ENCODE results near the gene ARHGAP42. TPM values are rescaled to one million over a fixed set of nuclear protein-coding genes. Genes with fewer than 3 reads are reported as not detected.

ARHGAP42 gene
- total RNA-seq, 1 experiment from 2014 or later = 39.1 TPM

DNA sequence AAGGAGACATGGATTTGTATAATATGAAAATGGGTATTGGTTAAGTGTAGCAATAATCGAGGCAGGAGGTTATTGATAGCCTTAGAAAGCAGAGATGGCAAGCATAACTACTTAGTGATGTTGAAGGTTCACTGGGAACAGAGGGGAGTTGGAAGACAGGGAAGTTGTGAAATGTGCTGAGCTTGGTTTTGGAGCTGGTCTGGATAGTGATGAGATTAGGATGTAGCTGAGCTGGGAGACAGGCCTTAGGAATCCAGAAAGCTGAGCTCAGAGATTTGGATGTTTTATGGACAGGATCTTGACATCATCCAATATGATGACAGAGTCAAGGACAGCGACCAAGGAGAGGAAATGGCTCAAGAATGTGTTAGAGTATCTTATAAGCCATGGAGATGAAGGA is 113.1 kb downstream of the ARHGAP42 start:
- no peak overlapping the region for H3K9ac ChIP-seq (ENCODE audit: extremely low read depth, insufficient read length, low read length)
- H2BK12ac ChIP-seq (ENCODE audit: insufficient read length, low read depth, low read length) = no peak overlapping the region
- H3K4me2 ChIP-seq (ENCODE audit: insufficient read depth, insufficient read length, low read length) = no peak overlapping the region
- H3K18ac ChIP-seq (ENCODE audit: insufficient read length, low read depth, low read length) = no peak overlapping the region
- H4K8ac ChIP-seq (replicated peaks; ENCODE audit: insufficient read length, low read depth, low read length) = no peak overlapping the region
- H3K79me1 ChIP-seq (ENCODE audit: insufficient read depth, low read depth, low read length, poor library complexity, severe bottlenecking) = peaks cover 2% of the 10 kb centered on the region
- H2BK5ac ChIP-seq (ENCODE audit: insufficient read length, low read length) = no peak overlapping the region
- no peak overlapping the region for H3K4ac ChIP-seq (ENCODE audit: low read depth, low read length)
- no peaks in the 10 kb centered on the region for H3K4me1 ChIP-seq (ENCODE audit: insufficient read depth, low read length)
- peaks cover 0 to 20% (median 10%) of the 10 kb centered on the region in 3 experiments; a peak in 4 of 7 replicates for H3K36me3 Mint-ChIP-seq (ENCODE audit: insufficient read depth in 1 of 3, low read depth in 3 of 3)
- no peaks in the 10 kb centered on the region for H3K79me2 ChIP-seq (ENCODE audit: insufficient read depth, low read length)
- no peak overlapping the region for H4K91ac ChIP-seq (ENCODE audit: insufficient read length, low read depth, low read length)
- H2BK15ac ChIP-seq (ENCODE audit: low read depth, low read length) = no peak overlapping the region
- peaks cover 8% of the 10 kb centered on the region in 2 experiments for H3K4me1 Mint-ChIP-seq
- H3K27me3 Mint-ChIP-seq (ENCODE audit: low read depth) = no peaks in the 10 kb centered on the region
- no peaks in the 10 kb centered on the region for H3K9me3 ChIP-seq (ENCODE audit: control insufficient read depth, low read depth, low read length)
- H2AK5ac ChIP-seq (ENCODE audit: insufficient read length, low read length) = no peak overlapping the region
- H2BK120ac ChIP-seq (ENCODE audit: low read depth, low read length, poor library complexity, severe bottlenecking) = no peak overlapping the region
- no peak for DNase-seq
- H3K56ac ChIP-seq (ENCODE audit: insufficient read length, low read depth, low read length) = no peak overlapping the region
- 100% methylated on average over 1 of the region's 2 CpGs for WGBS (ENCODE audit: extremely low coverage, insufficient read length, low lambda C conversion rate)
- no peak overlapping the region for H3K14ac ChIP-seq (ENCODE audit: insufficient read depth, low read length)
- no peak overlapping the region for H3K4me3 Mint-ChIP-seq
- H3K27me3 ChIP-seq (ENCODE audit: insufficient read depth, low read length) = no peaks in the 10 kb centered on the region
- no peak overlapping the region for H3K23ac ChIP-seq (ENCODE audit: insufficient read length, low read depth, low read length)
- H2AFZ ChIP-seq (ENCODE audit: low read length) = no peak overlapping the region
- H3K23me2 ChIP-seq (ENCODE audit: insufficient read length, low read depth, low read length, poor library complexity, severe bottlenecking) = no peaks in the 10 kb centered on the region
- H4K20me1 ChIP-seq (ENCODE audit: control insufficient read depth, insufficient read depth, insufficient read length) = no peaks in the 10 kb centered on the region
- TF ChIP-seq, protein P1, sequence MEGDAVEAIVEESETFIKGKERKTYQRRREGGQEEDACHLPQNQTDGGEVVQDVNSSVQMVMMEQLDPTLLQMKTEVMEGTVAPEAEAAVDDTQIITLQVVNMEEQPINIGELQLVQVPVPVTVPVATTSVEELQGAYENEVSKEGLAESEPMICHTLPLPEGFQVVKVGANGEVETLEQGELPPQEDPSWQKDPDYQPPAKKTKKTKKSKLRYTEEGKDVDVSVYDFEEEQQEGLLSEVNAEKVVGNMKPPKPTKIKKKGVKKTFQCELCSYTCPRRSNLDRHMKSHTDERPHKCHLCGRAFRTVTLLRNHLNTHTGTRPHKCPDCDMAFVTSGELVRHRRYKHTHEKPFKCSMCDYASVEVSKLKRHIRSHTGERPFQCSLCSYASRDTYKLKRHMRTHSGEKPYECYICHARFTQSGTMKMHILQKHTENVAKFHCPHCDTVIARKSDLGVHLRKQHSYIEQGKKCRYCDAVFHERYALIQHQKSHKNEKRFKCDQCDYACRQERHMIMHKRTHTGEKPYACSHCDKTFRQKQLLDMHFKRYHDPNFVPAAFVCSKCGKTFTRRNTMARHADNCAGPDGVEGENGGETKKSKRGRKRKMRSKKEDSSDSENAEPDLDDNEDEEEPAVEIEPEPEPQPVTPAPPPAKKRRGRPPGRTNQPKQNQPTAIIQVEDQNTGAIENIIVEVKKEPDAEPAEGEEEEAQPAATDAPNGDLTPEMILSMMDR (conservative IDR thresholded peaks at IDR 0.05) = no peak
- H3K27ac ChIP-seq (ENCODE audit: insufficient read length, low read depth, low read length) = no peak overlapping the region
- H3K9me3 Mint-ChIP-seq = no peaks in the 10 kb centered on the region
- no peak overlapping the region for H2BK20ac ChIP-seq (ENCODE audit: low read depth, low read length, poor library complexity, severe bottlenecking)
- no peak overlapping the region for H3T11ph ChIP-seq (ENCODE audit: low read length)
- no peak overlapping the region for H4K5ac ChIP-seq (ENCODE audit: insufficient read length, low read depth, low read length)
- H3K27ac Mint-ChIP-seq = no peak overlapping the region

Data from H9 (cell line).